Measurements from ENCODE around the gene MAP3K5. TPM values are rescaled to one million over a fixed set of nuclear protein-coding genes. Genes with fewer than 3 reads are reported as not detected.

Gene MAP3K5
- total and polyA plus RNA-seq, 9 of the 15 experiments (the other 6 are each of a cell fraction or from before 2014, with no cell fraction given) = 2.2 to 13.0 (median 9.9) TPM

DNA sequence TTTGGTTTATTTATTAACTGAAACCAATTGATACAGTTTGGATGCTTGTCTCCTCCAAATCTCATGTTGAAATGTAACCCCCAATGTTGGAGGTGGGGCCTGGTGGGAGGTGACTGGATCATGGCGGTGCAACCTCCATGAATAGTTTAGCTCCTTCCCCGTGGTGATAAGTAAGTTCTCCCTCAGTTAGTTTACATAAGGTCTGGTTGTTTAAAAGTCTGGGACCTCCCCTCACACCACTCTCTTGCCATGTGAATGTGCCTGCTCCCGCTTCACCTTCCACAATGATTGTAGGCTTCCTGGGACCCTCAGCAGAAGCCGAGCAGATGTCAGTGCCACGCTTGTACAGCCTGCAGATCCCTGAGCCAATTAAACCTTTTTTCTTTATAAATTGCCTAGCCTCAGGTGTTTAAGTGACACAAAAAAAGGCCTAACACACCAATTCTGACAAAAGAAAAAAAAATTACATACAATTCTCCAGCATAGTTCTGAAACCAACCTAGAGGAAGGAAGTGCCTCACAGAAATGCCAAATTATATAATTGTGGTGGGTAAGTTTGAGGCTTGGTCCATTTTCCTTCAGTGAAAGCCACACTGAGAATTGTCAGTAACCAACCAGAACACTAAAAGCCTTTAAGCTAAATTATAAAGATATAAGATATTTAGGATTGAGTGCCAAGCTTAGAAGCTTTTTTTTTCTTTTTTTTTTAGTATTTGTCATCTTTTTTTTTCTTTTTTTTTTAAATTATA, 257.1 kb downstream of the MAP3K5 start:
- Histone ChIP-seq H2AFZ (ENCODE audit: low read depth, low read length) (no peak overlapping the region), H3K9me1 (ENCODE audit: control insufficient read depth, insufficient read depth, low read length) (no peaks in the 10 kb centered on the region), H3K9ac (ENCODE audit: insufficient read depth in 1 of 2, low read depth in 2 of 2, low read length in 2 of 2) (no peak overlapping the region), H3K27me3 (ENCODE audit: control insufficient read depth in 2 of 2, insufficient read depth in 2 of 2, low read length in 2 of 2) (peaks cover 10 to 19% of the 10 kb centered on the region in 2 experiments; a peak in 4 of 5 replicates), H3K9me3 (replicated peaks; ENCODE audit: control insufficient read depth, insufficient read depth, low read depth, low read length) (no peaks in the 10 kb centered on the region), H3K4me1 (replicated peaks in 1 of 2; ENCODE audit: control insufficient read depth in 2 of 2, insufficient read depth in 2 of 2, low read length in 2 of 2) (no peaks in the 10 kb centered on the region), H4K20me1 (replicated peaks; ENCODE audit: control insufficient read depth, insufficient read depth, low read length) (no peaks in the 10 kb centered on the region), H3K4me2 (ENCODE audit: insufficient read depth, low read length) (no peak overlapping the region), H3K79me2 (ENCODE audit: control insufficient read depth, insufficient read depth, low read length) (no peaks in the 10 kb centered on the region), H3K4me3 (no peak overlapping the region), H3K27ac (ENCODE audit: extremely low read depth, low read depth, low read length) (no peak overlapping the region), H3K36me3 (ENCODE audit: control insufficient read depth, insufficient read depth, low read length) (no peaks in the 10 kb centered on the region)
- FAIRE-seq (no peak), ATAC-seq (no peak), DNase-seq (ENCODE audit: extremely low read depth in 1 of 4, low spot score in 3 of 4) (no peak)
- no TSS peak for BruUV-seq (replicated peaks)
- in situ Hi-C loops (cut with MboI) (loop anchor here (25.0 kb wide), 1 partner anchor 198 kb away; no protein-coding TSS in a partner anchor), intact Hi-C loops (cut with micrococcal nuclease) (no loop called here)
- POLR2A ChIA-PET = interaction anchor here (0.6 to 1.1 kb wide), 5 partner anchors 10 to 202 kb away, joined by 3 to 6 read pairs (median 4); no protein-coding TSS in a partner anchor
- CTCF ChIA-PET (ENCODE audit: low intra/inter-chr PET ratio) = no interaction called here
- WGBS (ENCODE audit: insufficient coverage, low coverage, missing lambda C conversion rate) = 15% methylated on average over 5 of the region's 5 CpGs
- TF ChIP-seq ZNF318 (IDR thresholded peaks at IDR 0.05; ENCODE audit: borderline replicate concordance in 1 of 2, low read depth in 1 of 2) = no peak
- TF ChIP-seq HSF4 (CRISPR knock-in tag; IDR thresholded peaks at IDR 0.05; ENCODE audit: borderline replicate concordance) = no peak
- no peak for TF ChIP-seq MEF2A (IDR thresholded peaks at IDR 0.05; ENCODE audit: control insufficient read depth, low read depth, low read length)
- no peak for TF ChIP-seq HMG20B (CRISPR knock-in tag; IDR thresholded peaks at IDR 0.05)
- no peak for TF ChIP-seq ATF3 (IDR thresholded peaks at IDR 0.05)
- no peak for TF ChIP-seq ATF3 (CRISPR knock-in tag; conservative IDR thresholded peaks at IDR 0.05)
- TF ChIP-seq, protein P1, sequence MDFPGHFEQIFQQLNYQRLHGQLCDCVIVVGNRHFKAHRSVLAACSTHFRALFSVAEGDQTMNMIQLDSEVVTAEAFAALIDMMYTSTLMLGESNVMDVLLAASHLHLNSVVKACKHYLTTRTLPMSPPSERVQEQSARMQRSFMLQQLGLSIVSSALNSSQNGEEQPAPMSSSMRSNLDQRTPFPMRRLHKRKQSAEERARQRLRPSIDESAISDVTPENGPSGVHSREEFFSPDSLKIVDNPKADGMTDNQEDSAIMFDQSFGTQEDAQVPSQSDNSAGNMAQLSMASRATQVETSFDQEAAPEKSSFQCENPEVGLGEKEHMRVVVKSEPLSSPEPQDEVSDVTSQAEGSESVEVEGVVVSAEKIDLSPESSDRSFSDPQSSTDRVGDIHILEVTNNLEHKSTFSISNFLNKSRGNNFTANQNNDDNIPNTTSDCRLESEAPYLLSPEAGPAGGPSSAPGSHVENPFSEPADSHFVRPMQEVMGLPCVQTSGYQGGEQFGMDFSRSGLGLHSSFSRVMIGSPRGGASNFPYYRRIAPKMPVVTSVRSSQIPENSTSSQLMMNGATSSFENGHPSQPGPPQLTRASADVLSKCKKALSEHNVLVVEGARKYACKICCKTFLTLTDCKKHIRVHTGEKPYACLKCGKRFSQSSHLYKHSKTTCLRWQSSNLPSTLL (IDR thresholded peaks at IDR 0.05) = no peak
- TF ChIP-seq MED1 (CRISPR knock-in tag; IDR thresholded peaks at IDR 0.05; ENCODE audit: borderline replicate concordance) = no peak
- no peak for TF ChIP-seq CC2D1A (IDR thresholded peaks at IDR 0.05)
